ENCODE results near the gene CAB39.
"Not testable (repeated sequence)": the region's sequence is repeated elsewhere in the genome, so short reads cannot be mapped to it uniquely, and the experiment has no call there.

CAB39 gene

DNA sequence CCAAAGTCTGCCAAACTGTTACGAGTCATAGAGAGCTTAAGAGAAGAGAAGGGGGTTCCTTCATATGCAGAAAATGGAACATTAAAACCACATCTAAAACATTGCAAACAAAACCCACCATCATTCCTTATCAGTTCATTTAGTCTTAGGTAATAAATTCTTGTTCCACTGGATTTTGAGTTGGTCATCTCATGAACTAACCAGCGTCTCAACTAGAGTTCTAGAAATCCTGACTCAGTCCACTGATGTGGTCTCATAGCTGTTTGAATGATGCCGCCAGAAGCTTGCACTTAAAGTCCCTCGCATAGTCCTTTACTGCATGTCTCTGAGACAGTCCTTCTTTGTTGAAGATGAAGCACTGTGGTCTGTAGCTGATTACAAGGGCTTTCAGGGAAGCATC, 15.0 kb upstream of the CAB39 start:
- Histone ChIP-seq H3K4me1 (ENCODE audit: control insufficient read depth, insufficient read depth, low read length, poor library complexity, severe bottlenecking) (no peaks in the 10 kb centered on the region), H3K36me3 (ENCODE audit: control insufficient read depth, insufficient read depth, low read length) (no peaks in the 10 kb centered on the region), H3K27ac (ENCODE audit: low read depth, low read length, severe bottlenecking) (no peak overlapping the region), H3K4me3 (ENCODE audit: extremely low read depth, insufficient read depth, low read length, poor library complexity, severe bottlenecking) (no peak overlapping the region), H3K9me3 (ENCODE audit: control insufficient read depth, low read length) (no peaks in the 10 kb centered on the region)
- 84 to 90% methylated on average over 3 to 4 of the region's 4 CpGs for WGBS, 2 experiments (ENCODE audit: insufficient coverage in 2 of 2)

DNA sequence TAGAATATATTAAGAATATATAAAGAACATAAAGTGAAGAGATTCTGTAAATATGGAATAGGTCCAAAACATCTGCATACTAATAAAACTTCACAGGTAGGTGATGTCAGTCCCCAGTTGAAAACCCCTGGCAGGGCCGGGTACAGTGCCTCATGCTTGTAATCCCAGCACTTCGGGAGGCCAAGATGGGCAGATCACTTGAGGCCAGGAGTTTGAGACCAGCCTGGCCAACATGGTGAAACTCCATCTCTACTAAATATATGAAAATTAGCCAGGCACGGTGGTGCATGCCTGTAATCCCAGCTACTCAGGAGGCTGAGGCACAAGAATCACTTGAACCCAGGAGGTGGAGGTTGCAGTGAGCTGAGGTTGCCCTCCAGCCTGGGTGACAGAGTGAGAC, 13.9 kb upstream of the CAB39 start:
- not testable (repeated sequence) for H3K9me3 ChIP-seq (ENCODE audit: control insufficient read depth, low read length); H3K27ac ChIP-seq (ENCODE audit: low read depth, low read length, severe bottlenecking); H3K4me1 ChIP-seq (ENCODE audit: control insufficient read depth, insufficient read depth, low read length, poor library complexity, severe bottlenecking); H3K4me3 ChIP-seq (ENCODE audit: extremely low read depth, insufficient read depth, low read length, poor library complexity, severe bottlenecking); H3K36me3 ChIP-seq (ENCODE audit: control insufficient read depth, insufficient read depth, low read length)
- WGBS, 2 experiments (ENCODE audit: insufficient coverage in 2 of 2): 67 to 100% methylated on average over 1 to 2 of the region's 3 CpGs

- Histone ChIP-seq H3K36me3 (ENCODE audit: control insufficient read depth, insufficient read depth, low read length) (no peaks in the 10 kb centered on the region), H3K4me1 (ENCODE audit: control insufficient read depth, insufficient read depth, low read length, poor library complexity, severe bottlenecking) (no peaks in the 10 kb centered on the region), H3K9me3 (ENCODE audit: control insufficient read depth, low read length) (no peaks in the 10 kb centered on the region), H3K4me3 (ENCODE audit: extremely low read depth, insufficient read depth, low read length, poor library complexity, severe bottlenecking) (no peak overlapping the region), H3K27ac (ENCODE audit: low read depth, low read length, severe bottlenecking) (no peak overlapping the region)
Observed at GRCh38 chr2:230700447-230700846, 12.2 kb upstream of the CAB39 start.

- Histone ChIP-seq H3K36me3 (ENCODE audit: control insufficient read depth, insufficient read depth, low read length) (no peaks in the 10 kb centered on the region), H3K4me3 (ENCODE audit: extremely low read depth, insufficient read depth, low read length, poor library complexity, severe bottlenecking) (no peak overlapping the region)
- no CpG with 5 or more reads among the region's 3 CpGs for WGBS, 2 experiments (ENCODE audit: insufficient coverage in 2 of 2)
Observed at GRCh38 chr2:230701308-230701707, 11.3 kb upstream of the CAB39 start.

GRCh38 chr2:230702457-230702856, 10.2 kb upstream of the CAB39 start:
- H3K27ac ChIP-seq (ENCODE audit: low read depth, low read length, severe bottlenecking); H3K4me3 ChIP-seq (ENCODE audit: extremely low read depth, insufficient read depth, low read length, poor library complexity, severe bottlenecking); H3K4me1 ChIP-seq (ENCODE audit: control insufficient read depth, insufficient read depth, low read length, poor library complexity, severe bottlenecking); H3K36me3 ChIP-seq (ENCODE audit: control insufficient read depth, insufficient read depth, low read length); H3K9me3 ChIP-seq (ENCODE audit: control insufficient read depth, low read length): not testable (repeated sequence)
- WGBS, 2 experiments (ENCODE audit: insufficient coverage in 2 of 2): 95 to 100% methylated on average over 3 of the region's 4 CpGs

More at GRCh38 chr2:230701308-230701707, 11.3 kb upstream of the CAB39 start:
- H3K27ac ChIP-seq (ENCODE audit: low read depth, low read length, severe bottlenecking): no peak overlapping the region
- H3K4me1 ChIP-seq (ENCODE audit: control insufficient read depth, insufficient read depth, low read length, poor library complexity, severe bottlenecking): no peaks in the 10 kb centered on the region
- no peaks in the 10 kb centered on the region for H3K9me3 ChIP-seq (ENCODE audit: control insufficient read depth, low read length)

DNA sequence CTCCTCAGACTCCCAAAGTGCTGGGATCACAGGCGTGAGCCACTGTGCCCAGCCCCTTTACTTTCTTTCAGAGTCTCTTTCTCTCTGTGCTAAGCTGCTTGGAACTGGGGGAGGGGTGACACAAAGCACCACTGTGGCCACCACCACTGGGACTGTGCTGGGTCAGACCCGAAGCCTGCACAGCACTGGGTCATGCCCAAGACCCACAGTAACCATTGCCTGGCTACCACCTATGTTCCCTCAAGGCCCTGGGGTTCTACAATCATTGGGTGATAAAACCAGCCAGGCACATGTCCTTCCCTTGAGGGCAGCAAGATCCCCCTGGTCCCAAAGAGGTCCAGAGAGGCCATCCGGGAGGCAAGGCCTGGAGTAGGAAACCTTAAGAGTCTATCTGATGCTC, 9.1 kb upstream of the CAB39 start:
- no peaks in the 10 kb centered on the region for H3K9me3 ChIP-seq (ENCODE audit: control insufficient read depth, low read length)
- H3K4me3 ChIP-seq (ENCODE audit: extremely low read depth, insufficient read depth, low read length, poor library complexity, severe bottlenecking): no peak overlapping the region
- no peaks in the 10 kb centered on the region for H3K36me3 ChIP-seq (ENCODE audit: control insufficient read depth, insufficient read depth, low read length)
- H3K27ac ChIP-seq (ENCODE audit: low read depth, low read length, severe bottlenecking): no peak overlapping the region
- WGBS, 2 experiments (ENCODE audit: insufficient coverage in 2 of 2): 81 to 100% methylated on average over 1 of the region's 3 CpGs
- H3K4me1 ChIP-seq (ENCODE audit: control insufficient read depth, insufficient read depth, low read length, poor library complexity, severe bottlenecking): no peaks in the 10 kb centered on the region

- WGBS, 2 experiments (ENCODE audit: insufficient coverage in 2 of 2): 85 to 87% methylated on average over 3 of the region's 3 CpGs
- H3K36me3 ChIP-seq (ENCODE audit: control insufficient read depth, insufficient read depth, low read length): no peaks in the 10 kb centered on the region
- H3K27ac ChIP-seq (ENCODE audit: low read depth, low read length, severe bottlenecking): no peak overlapping the region
- no peak overlapping the region for H3K4me3 ChIP-seq (ENCODE audit: extremely low read depth, insufficient read depth, low read length, poor library complexity, severe bottlenecking)
- H3K9me3 ChIP-seq (ENCODE audit: control insufficient read depth, low read length): no peaks in the 10 kb centered on the region
- H3K4me1 ChIP-seq (ENCODE audit: control insufficient read depth, insufficient read depth, low read length, poor library complexity, severe bottlenecking): no peaks in the 10 kb centered on the region
Observed at GRCh38 chr2:230706053-230706521, 6.6 kb upstream of the CAB39 start.

DNA sequence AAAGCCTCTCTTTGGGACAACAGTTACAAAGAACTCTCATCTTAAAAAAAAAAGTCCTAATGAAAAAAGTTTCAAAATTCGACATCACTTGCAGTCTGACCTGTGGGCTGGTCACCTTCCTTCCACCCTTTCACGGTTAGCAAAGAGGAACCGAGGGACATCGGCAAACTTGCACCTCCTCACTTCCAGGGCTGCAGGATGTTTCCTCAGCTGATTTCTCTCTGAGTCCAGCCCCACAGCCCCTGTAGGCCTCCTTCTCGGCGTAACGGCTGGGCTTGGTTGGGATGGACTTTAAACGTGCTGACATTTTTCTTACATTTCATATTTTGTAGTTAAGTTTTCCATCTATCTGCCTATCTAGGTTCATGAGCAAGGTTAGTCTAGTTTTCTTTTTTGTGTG, 5.7 kb upstream of the CAB39 start:
- Histone ChIP-seq H3K9me3 (ENCODE audit: control insufficient read depth, low read length) (no peaks in the 10 kb centered on the region), H3K4me1 (ENCODE audit: control insufficient read depth, insufficient read depth, low read length, poor library complexity, severe bottlenecking) (no peaks in the 10 kb centered on the region), H3K4me3 (ENCODE audit: extremely low read depth, insufficient read depth, low read length, poor library complexity, severe bottlenecking) (no peak overlapping the region), H3K27ac (ENCODE audit: low read depth, low read length, severe bottlenecking) (no peak overlapping the region), H3K36me3 (ENCODE audit: control insufficient read depth, insufficient read depth, low read length) (no peaks in the 10 kb centered on the region)
- 75 to 76% methylated on average over 2 to 3 of the region's 8 CpGs for WGBS, 2 experiments (ENCODE audit: insufficient coverage in 2 of 2)

DNA sequence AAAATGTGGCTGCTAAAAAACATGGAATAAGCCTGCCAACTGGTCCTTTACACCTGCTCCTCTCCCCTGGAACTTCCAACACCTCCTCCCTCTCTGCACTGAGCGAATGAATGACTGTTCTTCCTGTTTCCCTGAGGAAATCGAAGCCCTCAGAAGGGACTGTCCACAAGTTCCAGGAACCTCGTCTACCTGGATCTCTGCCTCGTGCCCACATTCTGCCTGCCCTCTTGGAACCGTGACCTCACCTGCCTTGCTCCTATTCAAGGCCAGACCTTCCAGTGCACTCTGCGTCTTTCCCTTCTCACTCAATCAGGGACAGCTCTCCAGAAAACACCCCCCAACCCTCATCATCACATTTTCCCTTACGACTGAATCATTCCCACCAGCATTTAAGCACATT, 4.4 kb upstream of the CAB39 start:
- Histone ChIP-seq H3K36me3 (ENCODE audit: control insufficient read depth, insufficient read depth, low read length) (no peaks in the 10 kb centered on the region), H3K4me1 (ENCODE audit: control insufficient read depth, insufficient read depth, low read length, poor library complexity, severe bottlenecking) (no peaks in the 10 kb centered on the region)
- 86% methylated on average over 6 to 7 of the region's 7 CpGs for WGBS, 2 experiments (ENCODE audit: insufficient coverage in 2 of 2)

GRCh38 chr2:230711224-230711623, 1.4 kb upstream of the CAB39 start:
- peaks cover 10% of the 10 kb centered on the region for H3K36me3 ChIP-seq (ENCODE audit: control insufficient read depth, insufficient read depth, low read length)
- no peak overlapping the region for H3K27ac ChIP-seq (ENCODE audit: low read depth, low read length, severe bottlenecking)
- no peak overlapping the region for H3K4me3 ChIP-seq (ENCODE audit: extremely low read depth, insufficient read depth, low read length, poor library complexity, severe bottlenecking)
- H3K9me3 ChIP-seq (ENCODE audit: control insufficient read depth, low read length): no peaks in the 10 kb centered on the region
- WGBS, 2 experiments (ENCODE audit: insufficient coverage in 2 of 2): 91 to 98% methylated on average over 6 to 11 of the region's 11 CpGs
- H3K4me1 ChIP-seq (ENCODE audit: control insufficient read depth, insufficient read depth, low read length, poor library complexity, severe bottlenecking): peaks cover 11% of the 10 kb centered on the region

More for the DNA sequence above, 4.4 kb upstream of the CAB39 start:
- H3K9me3 ChIP-seq (ENCODE audit: control insufficient read depth, low read length): no peaks in the 10 kb centered on the region
- H3K27ac ChIP-seq (ENCODE audit: low read depth, low read length, severe bottlenecking): no peak overlapping the region
- no peak overlapping the region for H3K4me3 ChIP-seq (ENCODE audit: extremely low read depth, insufficient read depth, low read length, poor library complexity, severe bottlenecking)

DNA sequence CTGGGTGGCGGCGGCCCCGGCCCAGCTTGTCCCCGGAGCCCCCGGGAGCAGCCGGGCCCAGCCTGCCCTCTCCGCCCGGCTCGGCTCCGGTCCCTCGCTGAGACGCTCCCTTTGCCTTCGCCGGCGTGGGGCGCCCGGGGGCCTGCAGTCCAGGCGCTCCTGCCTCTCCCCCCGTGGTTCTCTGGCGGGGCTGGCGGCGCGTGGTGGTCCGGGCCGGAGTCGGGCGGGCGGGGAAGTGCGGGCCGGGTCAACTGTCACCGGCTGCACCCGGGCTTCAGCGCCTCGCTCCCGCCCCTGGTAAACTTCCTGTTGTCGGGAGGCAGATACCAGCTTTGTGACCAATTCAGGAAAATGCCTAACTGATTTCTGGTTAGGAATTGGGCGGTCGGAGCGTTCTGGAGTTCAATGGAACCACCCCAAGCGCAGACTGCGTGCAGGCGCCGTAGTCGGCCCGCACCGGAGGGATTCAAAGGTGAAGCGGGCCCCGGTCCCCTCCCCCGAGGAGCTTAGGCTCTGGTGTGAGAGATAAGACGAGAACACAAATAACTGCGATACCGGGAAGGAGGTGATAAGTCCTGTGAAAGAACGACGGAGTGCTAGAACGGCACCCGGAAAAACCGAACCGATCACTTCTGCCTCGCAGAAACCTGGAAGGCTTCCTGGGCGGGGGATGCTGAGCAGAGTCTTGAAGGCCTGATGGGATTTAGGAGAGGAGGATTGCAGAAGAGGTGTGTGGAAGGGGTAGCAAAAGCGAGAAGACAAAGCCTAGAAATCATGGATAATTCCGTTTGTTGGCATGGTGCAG, 891 bp downstream of the CAB39 start:
- WGBS, 2 experiments (ENCODE audit: insufficient coverage in 2 of 2): 0 to 1% methylated on average over 46 to 61 of the region's 62 CpGs
- Histone ChIP-seq H3K27ac (ENCODE audit: low read depth, low read length, severe bottlenecking) (peak overlapping the region; percentile 89), H3K36me3 (ENCODE audit: control insufficient read depth, insufficient read depth, low read length) (peaks cover 10% of the 10 kb centered on the region), H3K9me3 (ENCODE audit: control insufficient read depth, low read length) (no peaks in the 10 kb centered on the region), H3K4me1 (ENCODE audit: control insufficient read depth, insufficient read depth, low read length, poor library complexity, severe bottlenecking) (peaks cover 21% of the 10 kb centered on the region), H3K4me3 (ENCODE audit: extremely low read depth, insufficient read depth, low read length, poor library complexity, severe bottlenecking) (peak overlapping the region; percentile 88)
